Measurements from ENCODE around the gene TMEM178B.

DNA sequence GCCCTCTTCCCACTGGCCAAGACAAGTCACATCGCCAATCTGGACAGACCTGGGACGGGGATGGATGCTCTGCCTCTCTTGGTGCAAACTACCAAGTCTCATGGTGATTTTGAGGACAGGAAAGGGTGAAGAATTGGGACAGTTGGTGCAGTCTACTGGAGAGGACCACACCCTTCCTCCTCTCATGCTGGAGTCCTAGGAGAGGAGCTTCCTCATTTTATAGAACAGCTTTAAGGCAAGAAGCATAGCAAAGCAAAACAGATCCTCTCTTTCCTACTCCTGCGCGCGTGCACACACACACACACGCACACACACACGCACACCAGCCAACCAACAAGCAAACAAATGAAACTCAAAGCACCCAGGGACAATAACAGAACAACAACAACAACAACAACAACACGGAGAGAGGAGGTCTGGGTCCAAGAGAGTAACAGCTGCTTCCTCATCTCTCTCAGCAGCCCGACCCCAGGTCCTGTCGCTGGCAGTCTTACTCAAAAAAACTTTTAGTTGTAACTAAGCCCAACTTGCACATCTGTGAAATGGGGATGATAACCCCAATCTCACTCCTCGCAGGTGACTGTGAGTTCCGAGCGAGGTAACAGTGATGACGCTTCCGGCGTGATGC lies 83.4 kb downstream of the TMEM178B start:
- TF ChIP-seq, protein P1, sequence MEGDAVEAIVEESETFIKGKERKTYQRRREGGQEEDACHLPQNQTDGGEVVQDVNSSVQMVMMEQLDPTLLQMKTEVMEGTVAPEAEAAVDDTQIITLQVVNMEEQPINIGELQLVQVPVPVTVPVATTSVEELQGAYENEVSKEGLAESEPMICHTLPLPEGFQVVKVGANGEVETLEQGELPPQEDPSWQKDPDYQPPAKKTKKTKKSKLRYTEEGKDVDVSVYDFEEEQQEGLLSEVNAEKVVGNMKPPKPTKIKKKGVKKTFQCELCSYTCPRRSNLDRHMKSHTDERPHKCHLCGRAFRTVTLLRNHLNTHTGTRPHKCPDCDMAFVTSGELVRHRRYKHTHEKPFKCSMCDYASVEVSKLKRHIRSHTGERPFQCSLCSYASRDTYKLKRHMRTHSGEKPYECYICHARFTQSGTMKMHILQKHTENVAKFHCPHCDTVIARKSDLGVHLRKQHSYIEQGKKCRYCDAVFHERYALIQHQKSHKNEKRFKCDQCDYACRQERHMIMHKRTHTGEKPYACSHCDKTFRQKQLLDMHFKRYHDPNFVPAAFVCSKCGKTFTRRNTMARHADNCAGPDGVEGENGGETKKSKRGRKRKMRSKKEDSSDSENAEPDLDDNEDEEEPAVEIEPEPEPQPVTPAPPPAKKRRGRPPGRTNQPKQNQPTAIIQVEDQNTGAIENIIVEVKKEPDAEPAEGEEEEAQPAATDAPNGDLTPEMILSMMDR (IDR thresholded peaks at IDR 0.05 in 4 of 5, conservative IDR thresholded peaks at IDR 0.05 in 1 of 5), result no peak
- no peak for TF ChIP-seq POLR2A (IDR thresholded peaks at IDR 0.05)
